K562 (cell line): ENCODE measurements around the gene TNPO3. TPM values are rescaled to one million over a fixed set of nuclear protein-coding genes. Genes with fewer than 3 reads are reported as not detected.
A peak's percentile ranks its signal among the peaks of the same experiment; 100 is the strongest.

Experiments used
- ETV1 ChIP-seq: fragments of 450-650 bp; conservative IDR thresholded peaks from 2 replicates; pipeline ENCODE4 v1.6.1; 2016; ENCODE audit warnings: missing genetic modification characterization, control low read depth, low read depth, missing compliant biosample characterization
- HOMEZ ChIP-seq: fragments of 250-450 bp; sonication (Bioruptor Pico); IDR thresholded peaks from 2 replicates; pipeline ENCODE4 v1.4.0; 2020; ENCODE audit warnings: mild to moderate bottlenecking, moderate library complexity
- MAZ ChIP-seq, 2 experiments: fragments of 450-650 bp in 1 of 2; sonication (generic) in 1 of 2; formaldehyde crosslinking; IDR thresholded peaks in 1 of 2; conservative IDR thresholded peaks in 1 of 2; 2 replicates each; pipeline versions ENCODE4 v1.4.0 to v1.5.0; 2020; ENCODE audit warnings: mild to moderate bottlenecking in 1 of 2, missing genetic modification reagents in 1 of 2
- MCM2 ChIP-seq: fragments of 450-650 bp; IDR thresholded peaks from 2 replicates; pipeline ENCODE4 v1.6.1; 2017; ENCODE audit warnings: low read depth, mild to moderate bottlenecking
- MYC ChIP-seq, 2 experiments: fragments of 250-450 bp in 1 of 2; sonication (Bioruptor Pico) in 1 of 2; IDR thresholded peaks; 2 replicates each; pipeline versions ENCODE4 v1.5.1 to v1.6.1; 2012 to 2021; ENCODE audit warnings: low read depth in 2 of 2, borderline replicate concordance in 1 of 2, improper control_type of control experiment in 1 of 2, low read length in 1 of 2, mild to moderate bottlenecking in 1 of 2, moderate library complexity in 1 of 2
- PRPF4 ChIP-seq: fragments of 200-400 bp; formaldehyde crosslinking; IDR thresholded peaks from one replicate; pipeline ENCODE4 v1.6.1; 2017; ENCODE audit warnings: low read length, low read depth, mild to moderate bottlenecking; ENCODE audit not compliant: insufficient read depth, poor library complexity, severe bottlenecking
- SETDB1 ChIP-seq: IDR thresholded peaks from one replicate; pipeline ENCODE4 v1.6.1; 2012; ENCODE audit warnings: low read length, control low read depth, inconsistent platforms
- TRIM24 ChIP-seq, 2 experiments: fragments of 450-650 bp; IDR thresholded peaks; 2 replicates each; pipeline ENCODE4 v1.6.1; 2016
- ZHX1 ChIP-seq: fragments of 150-350 bp; conservative IDR thresholded peaks from 2 replicates; pipeline ENCODE4 v1.6.1; 2014; ENCODE audit warnings: low read length
- ZNF212 ChIP-seq: fragments of 450-650 bp; formaldehyde crosslinking; IDR thresholded peaks from 2 replicates; pipeline ENCODE4 v1.4.0; 2020; ENCODE audit warnings: mild to moderate bottlenecking
- polyA plus RNA-seq, 8 experiments: library from polyadenylated mRNA; depleted of rRNA in 4 of 8; stranded (reverse) in 5 of 8; unstranded in 3 of 8; fragments of >200 nt; fragmentation: Nextera tagmentation in 2 of 8; fragmentation: Illumina TruSeq in 1 of 8; extraction: Ambion mirVana in 2 of 8; extraction: Trizol in 1 of 8; gene quantifications; 2 replicates each; pipeline versions ENCODE4 v1.2.1 to v1.2.3, GENCODE V29; 2011 to 2014; ENCODE audit warnings: inconsistent platforms in 1 of 8, missing spikeins in 1 of 8
- total RNA-seq, 7 experiments: library from RNA; depleted of rRNA in 6 of 7; stranded (reverse); fragments of >200 nt in 6 of 7; fragmentation: Illumina TruSeq in 2 of 7; extraction: Trizol in 2 of 7; gene quantifications; 2 replicates each; pipeline versions ENCODE4 v1.2.1 to v1.2.3, GENCODE V29; 2011 to 2021; ENCODE audit warnings: low replicate concordance in 1 of 7
- TF ChIP-seq, protein P1 (sequence below), 2 experiments: fragments of 200-800 bp in 1 of 2; sonication (Bioruptor generic) in 1 of 2; sonication (generic) in 1 of 2; formaldehyde crosslinking in 1 of 2; IDR thresholded peaks in 1 of 2; conservative IDR thresholded peaks in 1 of 2; 2 replicates each; pipeline versions ENCODE4 v1.5.0 to v1.6.1; 2016 to 2020; ENCODE audit warnings: missing compliant biosample characterization in 1 of 2, missing genetic modification characterization in 1 of 2, missing genetic modification reagents in 1 of 2

Gene TNPO3
- total and polyA plus RNA-seq, 9 of the 15 experiments (the other 6 are each of a cell fraction or from before 2014, with no cell fraction given) = 35.8 to 125 (median 110) TPM

DNA sequence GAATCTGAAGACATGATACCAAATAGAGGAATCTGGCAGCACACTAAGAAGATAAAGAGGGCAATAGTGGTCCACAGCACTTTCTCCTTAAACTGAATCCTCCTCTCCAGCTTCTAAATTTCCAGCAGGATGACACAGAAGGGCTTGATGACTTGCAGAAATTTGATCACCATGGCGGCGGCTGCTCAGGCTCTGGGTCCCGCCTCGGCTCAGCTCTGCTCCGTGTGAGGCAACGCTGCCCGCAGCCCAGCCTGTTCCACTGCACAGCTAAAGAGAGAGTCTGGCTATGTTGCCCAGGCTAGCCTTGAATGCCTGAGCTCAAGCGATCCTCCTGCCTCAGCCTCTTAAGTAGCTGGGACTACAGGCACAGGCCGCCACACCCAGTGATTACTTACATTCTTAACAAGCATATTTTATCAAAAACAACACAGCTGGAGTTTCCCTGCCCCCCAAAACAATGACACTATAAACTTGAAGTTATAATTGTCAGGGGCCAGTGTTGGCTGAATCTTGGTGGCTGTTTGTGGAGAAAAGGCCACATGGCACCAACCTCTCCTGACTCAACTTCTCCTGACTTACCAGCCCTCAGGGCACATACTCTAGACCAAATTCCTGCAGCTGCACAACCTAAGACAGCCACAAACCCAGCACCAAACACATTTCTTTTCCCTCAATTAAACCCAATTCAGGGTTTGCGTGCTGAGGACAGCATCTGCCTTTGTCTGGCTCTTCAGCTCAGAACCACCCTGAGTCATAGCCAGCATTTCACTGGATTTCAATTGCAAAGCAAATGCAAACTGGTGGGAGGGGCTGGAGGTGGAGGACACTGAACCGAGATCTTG lies 11.6 kb upstream of the TNPO3 start (continued):
- TF ChIP-seq ZHX1 (no peak), HOMEZ (no peak), PRPF4 (no peak), SETDB1 (no peak), MAZ (CRISPR knock-in tag; conservative IDR thresholded peaks at IDR 0.05 in 1 of 2, IDR thresholded peaks at IDR 0.05 in 1 of 2) (peak; percentile 46 to 91), ETV1 (tag) (peak; percentile 43; the same call in 1 of the 2 replicates), ZNF212 (CRISPR knock-in tag) (no peak), TRIM24 (IDR thresholded peaks at IDR 0.05) (peak; percentile 85 to 90), MCM2 (no peak), MYC (IDR thresholded peaks at IDR 0.05; ENCODE audit: low read depth, low read length) (peak; percentile 36), MYC (CRISPR knock-in tag; IDR thresholded peaks at IDR 0.05; ENCODE audit: borderline replicate concordance, low read depth) (peak; percentile 72; the same call in 1 of the 2 replicates)
- TF ChIP-seq, protein P1, sequence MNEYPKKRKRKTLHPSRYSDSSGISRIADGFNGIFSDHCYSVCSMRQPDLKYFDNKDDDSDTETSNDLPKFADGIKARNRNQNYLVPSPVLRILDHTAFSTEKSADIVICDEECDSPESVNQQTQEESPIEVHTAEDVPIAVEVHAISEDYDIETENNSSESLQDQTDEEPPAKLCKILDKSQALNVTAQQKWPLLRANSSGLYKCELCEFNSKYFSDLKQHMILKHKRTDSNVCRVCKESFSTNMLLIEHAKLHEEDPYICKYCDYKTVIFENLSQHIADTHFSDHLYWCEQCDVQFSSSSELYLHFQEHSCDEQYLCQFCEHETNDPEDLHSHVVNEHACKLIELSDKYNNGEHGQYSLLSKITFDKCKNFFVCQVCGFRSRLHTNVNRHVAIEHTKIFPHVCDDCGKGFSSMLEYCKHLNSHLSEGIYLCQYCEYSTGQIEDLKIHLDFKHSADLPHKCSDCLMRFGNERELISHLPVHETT (CRISPR knock-in tag; conservative IDR thresholded peaks at IDR 0.05 in 1 of 2, IDR thresholded peaks at IDR 0.05 in 1 of 2) = no peak
